ENCODE measurements around the gene HEG1. TPM values are rescaled to one million over a fixed set of nuclear protein-coding genes. Genes with fewer than 3 reads are reported as not detected.

HEG1 gene
- total and polyA plus RNA-seq, 2 donors (not counting 3 experiments of a cell fraction or from before 2014, with no cell fraction given): 50.1 to 106 TPM

GRCh38 chr3:125037498-125038150 is 18.2 kb downstream of the HEG1 start:
- H3K27me3 ChIP-seq (ENCODE audit: control insufficient read depth in 2 of 2, insufficient read depth in 2 of 2, low read length in 2 of 2): no peaks in the 10 kb centered on the region
- no peak overlapping the region for H3K4me2 ChIP-seq (ENCODE audit: insufficient read depth, low read length)
- H3K9me1 ChIP-seq (replicated peaks; ENCODE audit: control insufficient read depth, extremely low read depth, insufficient read depth, low read length): no peaks in the 10 kb centered on the region
- TF ChIP-seq MAX (IDR thresholded peaks at IDR 0.05; ENCODE audit: insufficient read depth, insufficient read length) (no peak), MYC (IDR thresholded peaks at IDR 0.05; ENCODE audit: low read depth, low read length) (no peak), FOS (IDR thresholded peaks at IDR 0.05; ENCODE audit: borderline replicate concordance, insufficient read depth, low read length) (no peak), GATA2 (IDR thresholded peaks at IDR 0.05; ENCODE audit: insufficient read depth, insufficient read length, low read depth, low read length) (no peak), EZH2 (IDR thresholded peaks at IDR 0.05; ENCODE audit: borderline replicate concordance, low read depth, low read length, severe bottlenecking) (no peak), POLR2AphosphoS5 (IDR thresholded peaks at IDR 0.05; ENCODE audit: insufficient read depth, low read depth, low read length) (no peak), CTCF (IDR thresholded peaks at IDR 0.05; ENCODE audit: extremely low read depth in 1 of 2, insufficient read depth in 1 of 2, low read depth in 1 of 2, low read length in 2 of 2) (no peak), POLR2A (IDR thresholded peaks at IDR 0.05; ENCODE audit: low read depth, low read length) (no peak), JUN (IDR thresholded peaks at IDR 0.05; ENCODE audit: borderline replicate concordance, insufficient read depth, insufficient read length, low read depth) (no peak)
- H3K9ac ChIP-seq (replicated peaks; ENCODE audit: extremely low read depth, insufficient read depth, low read length): no peak overlapping the region
- intact Hi-C loops (cut with micrococcal nuclease) (no loop called here), dilution Hi-C loops (cut with MboI; ENCODE audit: extremely low pct_ligation_motif_present, low sequenced_read_pairs) (no loop called here)
- H3K27ac ChIP-seq (ENCODE audit: insufficient read depth, low read depth, low read length): no peak overlapping the region
- no peaks in the 10 kb centered on the region for H3K36me3 ChIP-seq (ENCODE audit: control insufficient read depth in 2 of 2, extremely low read depth in 1 of 2, insufficient read depth in 2 of 2, low read length in 2 of 2)
- POLR2A ChIA-PET: interaction anchor here (0.7 kb wide), 1 partner anchor 50 kb away, joined by 3 read pairs; no protein-coding TSS in a partner anchor
- no TSS peak for BruUV-seq (replicated peaks)
- no peaks in the 10 kb centered on the region for H3K9me3 ChIP-seq (replicated peaks; ENCODE audit: control insufficient read depth, insufficient read depth, low read length)
- H4K20me1 ChIP-seq (replicated peaks; ENCODE audit: control insufficient read depth, extremely low read depth, insufficient read depth, low read length): peaks cover 3% of the 10 kb centered on the region
- H2AFZ ChIP-seq (ENCODE audit: low read depth, low read length): no peak overlapping the region
- H3K4me3 ChIP-seq (replicated peaks in 1 of 3; ENCODE audit: insufficient read depth in 1 of 3, low read depth in 1 of 3, low read length in 3 of 3): no peak overlapping the region
- CTCF ChIA-PET: interaction anchor here (1.1 to 1.7 kb wide), 3 partner anchors 10 to 126 kb away, joined by 4 to 5 read pairs (median 5); no protein-coding TSS in a partner anchor
- FAIRE-seq (no peak), DNase-seq (ENCODE audit: low read depth, low spot score) (no peak)
- H3K4me1 ChIP-seq (ENCODE audit: control insufficient read depth, extremely low read depth, insufficient read depth, low read length): peaks cover 28% of the 10 kb centered on the region
- peaks cover 50% of the 10 kb centered on the region for H3K79me2 ChIP-seq (ENCODE audit: control insufficient read depth, insufficient read depth, low read length)
